NOMO-1 treated with DMSO at 0.1 percent for 48 hours (cell line): ENCODE results near the gene CNOT9.

Experiments
- DNase-seq: peaks from one replicate; lab custom pipeline; 2025; ENCODE audit not compliant: unreplicated experiment; lab: John Stamatoyannopoulos, UW

CNOT9 gene

GRCh38 chr2:218577482-218578220 lies 9.0 kb downstream of the CNOT9 start:
- DNase-seq = no peak

- DNase-seq = no peak
Observed at GRCh38 chr2:218578272-218578877, 9.7 kb downstream of the CNOT9 start.

GRCh38 chr2:218582076-218582475 lies 13.4 kb downstream of the CNOT9 start:
- no peak for DNase-seq

- no peak for DNase-seq
Observed at GRCh38 chr2:218583983-218584850, 15.6 kb downstream of the CNOT9 start.

GRCh38 chr2:218585541-218585940 lies 16.9 kb downstream of the CNOT9 start:
- no peak for DNase-seq

- no peak for DNase-seq
Observed at GRCh38 chr2:218605432-218605831, 36.8 kb downstream of the CNOT9 start.

GRCh38 chr2:218607436-218608115 lies 38.9 kb downstream of the CNOT9 start, which contains the start of gene PLCD4:
PLCD4 (plus strand) TSS chr2:218607899; CDS start chr2:218615740, 7,841 bp downstream.
- no peak for DNase-seq

- no peak for DNase-seq
Observed at GRCh38 chr2:218615868-218616315, 47.3 kb downstream of the CNOT9 start.

GRCh38 chr2:218618102-218618860 lies 49.6 kb downstream of the CNOT9 start:
- DNase-seq = no peak

- no peak for DNase-seq
Observed at GRCh38 chr2:218621007-218621406, 52.4 kb downstream of the CNOT9 start.

GRCh38 chr2:218622606-218623365 lies 54.1 kb downstream of the CNOT9 start:
- DNase-seq = no peak

- DNase-seq = no peak
Observed at GRCh38 chr2:218623366-218623705, 54.7 kb downstream of the CNOT9 start.

- no peak for DNase-seq
Observed at GRCh38 chr2:218626369-218626768, 57.7 kb downstream of the CNOT9 start.

- no peak for DNase-seq
Observed at GRCh38 chr2:218627939-218628338, 59.3 kb downstream of the CNOT9 start.

- DNase-seq = no peak
Observed at GRCh38 chr2:218631837-218632236, 63.2 kb downstream of the CNOT9 start.

- DNase-seq = no peak
Observed at GRCh38 chr2:218635719-218636118, 67.1 kb downstream of the CNOT9 start.

- no peak for DNase-seq
Observed at GRCh38 chr2:218638372-218638771, 69.7 kb downstream of the CNOT9 start.

- no peak for DNase-seq
Observed at GRCh38 chr2:218642121-218642656, 73.5 kb downstream of the CNOT9 start.

- no peak for DNase-seq
Observed at GRCh38 chr2:218642786-218643185, 74.1 kb downstream of the CNOT9 start.
